ENCODE results near the gene PMVK.
"Not testable (repeated sequence)": the region's sequence is repeated elsewhere in the genome, so short reads cannot be mapped to it uniquely, and the experiment has no call there.

PMVK gene

GRCh38 chr1:154925335-154926170, 11.0 kb downstream of the PMVK start:
- DNase-seq (ENCODE audit: low read depth in 1 of 2, low spot score in 1 of 2), result no peak

GRCh38 chr1:154923695-154924094, 12.8 kb downstream of the PMVK start:
- no peak for DNase-seq (ENCODE audit: low read depth in 1 of 2, low spot score in 1 of 2)

- DNase-seq (ENCODE audit: low read depth in 1 of 2, low spot score in 1 of 2), result no peak
These were observed 23.2 kb downstream of the PMVK start for GRCh38 chr1:154913273-154913672.

GRCh38 chr1:154912755-154913154, 23.8 kb downstream of the PMVK start:
- DNase-seq (ENCODE audit: low read depth in 1 of 2, low spot score in 1 of 2), result no peak

GRCh38 chr1:154911691-154912550, 24.6 kb downstream of the PMVK start:
- no peak for DNase-seq (ENCODE audit: low read depth in 1 of 2, low spot score in 1 of 2)

- no peak for DNase-seq (ENCODE audit: low read depth in 1 of 2, low spot score in 1 of 2)
These were observed 25.7 kb downstream of the PMVK start for GRCh38 chr1:154910851-154911250.

- DNase-seq (ENCODE audit: low read depth in 1 of 2, low spot score in 1 of 2), result no peak
These were observed 27.6 kb downstream of the PMVK start for GRCh38 chr1:154908937-154909336.

- not testable (repeated sequence) for DNase-seq (ENCODE audit: low read depth in 1 of 2, low spot score in 1 of 2)
These were observed 28.4 kb downstream of the PMVK start for GRCh38 chr1:154908129-154908528.

GRCh38 chr1:154906621-154907081, 29.9 kb downstream of the PMVK start:
- DNase-seq (ENCODE audit: low read depth in 1 of 2, low spot score in 1 of 2), result no peak

- DNase-seq (ENCODE audit: low read depth in 1 of 2, low spot score in 1 of 2), result no peak
These were observed 33.5 kb downstream of the PMVK start for GRCh38 chr1:154902938-154903566.

GRCh38 chr1:154901591-154901990, 34.9 kb downstream of the PMVK start:
- DNase-seq (ENCODE audit: low read depth in 1 of 2, low spot score in 1 of 2), result no peak

- DNase-seq (ENCODE audit: low read depth in 1 of 2, low spot score in 1 of 2), result no peak
These were observed 37.5 kb downstream of the PMVK start for GRCh38 chr1:154899041-154899440.

GRCh38 chr1:154896771-154897286, 39.7 kb downstream of the PMVK start:
- no peak for DNase-seq (ENCODE audit: low read depth in 1 of 2, low spot score in 1 of 2)

- no peak for DNase-seq (ENCODE audit: low read depth in 1 of 2, low spot score in 1 of 2)
These were observed 40.7 kb downstream of the PMVK start for GRCh38 chr1:154895798-154896197.

GRCh38 chr1:154891452-154891851, 45.1 kb downstream of the PMVK start:
- no peak for DNase-seq (ENCODE audit: low read depth in 1 of 2, low spot score in 1 of 2)

GRCh38 chr1:154888757-154889156, 47.8 kb downstream of the PMVK start:
- DNase-seq (ENCODE audit: low read depth in 1 of 2, low spot score in 1 of 2), result no peak

GRCh38 chr1:154886281-154887015, 50.1 kb downstream of the PMVK start:
- no peak for DNase-seq (ENCODE audit: low read depth in 1 of 2, low spot score in 1 of 2)

- DNase-seq (ENCODE audit: low read depth in 1 of 2, low spot score in 1 of 2), result no peak
These were observed 51.4 kb downstream of the PMVK start for GRCh38 chr1:154884869-154885701.

GRCh38 chr1:154883919-154884868, 52.3 kb downstream of the PMVK start:
- no peak for DNase-seq (ENCODE audit: low read depth in 1 of 2, low spot score in 1 of 2)

Measured in stimulated activated CD4-positive, alpha-beta T cell treated with anti-CD3 and anti-CD28 coated beads, Interleukin-15, amount 100 ng/mL, for 1 hour (primary cell).